ENCODE data around the gene ABCG8. TPM values are rescaled to one million over a fixed set of nuclear protein-coding genes. Genes with fewer than 3 reads are reported as not detected.
"Not testable (repeated sequence)": the region's sequence is repeated elsewhere in the genome, so short reads cannot be mapped to it uniquely, and the experiment has no call there.

Gene ABCG8
- polyA plus RNA-seq, 1 of the 3 experiments (the other 2 are of a cell fraction), result not detected

DNA sequence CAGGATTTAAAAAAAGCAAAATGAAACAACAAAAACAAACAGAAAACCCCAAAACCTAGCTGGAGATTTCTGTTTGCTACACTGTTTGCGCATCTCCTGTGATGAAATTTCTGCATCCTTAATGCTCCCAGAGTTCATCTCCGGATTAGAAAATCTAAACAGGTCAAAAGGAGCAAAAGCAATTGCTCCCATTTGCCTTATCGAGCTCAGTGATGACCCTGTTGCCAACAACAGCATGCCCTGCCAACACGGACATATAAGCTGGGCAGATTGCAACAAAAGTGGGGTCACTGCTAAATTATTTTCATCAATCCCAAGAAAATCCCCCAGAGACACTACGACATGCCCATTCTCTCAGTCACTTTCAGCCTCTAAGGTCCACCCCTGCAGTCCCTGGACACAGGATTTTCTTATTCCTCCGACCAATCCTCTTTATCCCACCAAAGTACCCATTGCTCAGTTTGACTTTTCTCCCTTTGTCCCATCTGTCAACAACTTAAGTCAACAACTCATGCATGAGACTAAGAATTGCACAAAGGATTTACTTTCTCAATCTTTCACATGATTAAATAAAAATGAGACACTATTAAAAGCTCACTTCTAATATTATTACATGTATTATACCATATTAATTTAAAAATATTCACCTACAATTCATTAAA, 67.8 kb downstream of the ABCG8 start:
- no peak overlapping the region for H3K27ac ChIP-seq (ENCODE audit: low read depth in 2 of 2, low read length in 1 of 2)

GRCh38 chr2:43911136-43911790, 72.5 kb downstream of the ABCG8 start:
- H3K9ac ChIP-seq; POLR2A ChIA-PET; H3K4me2 ChIP-seq; H3K4me3 ChIP-seq (ENCODE audit: low read depth in 2 of 2, low read length in 1 of 2); H2AFZ ChIP-seq (ENCODE audit: low read depth); H3K4me1 ChIP-seq (ENCODE audit: control insufficient read depth in 1 of 2, insufficient read depth in 2 of 2, low read depth in 1 of 2, low read length in 1 of 2); H3K27ac ChIP-seq (ENCODE audit: low read depth in 2 of 2, low read length in 1 of 2); H4K20me1 ChIP-seq (ENCODE audit: insufficient read depth); H3K9me2 ChIP-seq; CTCF ChIA-PET; H3K9me3 ChIP-seq; H3F3A ChIP-seq (replicated peaks; ENCODE audit: insufficient read depth); DNase-seq; H3K79me2 ChIP-seq (ENCODE audit: insufficient read depth); H3K27me3 ChIP-seq (ENCODE audit: insufficient read depth): not testable (repeated sequence)
- H3K36me3 ChIP-seq (replicated peaks in 1 of 2; ENCODE audit: control insufficient read depth in 1 of 2, insufficient read depth in 2 of 2, low read length in 1 of 2), result peaks cover 61 to 85% of the 10 kb centered on the region in 2 experiments
- 96% methylated on average over 8 of the region's 8 CpGs for WGBS (ENCODE audit: low lambda C conversion rate)

More for the DNA sequence above, 67.8 kb downstream of the ABCG8 start:
- Histone ChIP-seq H3K79me2 (ENCODE audit: insufficient read depth) (no peaks in the 10 kb centered on the region; the same call in 1 of the 2 replicates), H3K36me3 (replicated peaks in 1 of 2; ENCODE audit: control insufficient read depth in 1 of 2, insufficient read depth in 2 of 2, low read length in 1 of 2) (peaks cover 71 to 80% of the 10 kb centered on the region in 2 experiments), H3K4me3 (ENCODE audit: low read depth in 2 of 2, low read length in 1 of 2) (no peak overlapping the region), H4K20me1 (ENCODE audit: insufficient read depth) (no peaks in the 10 kb centered on the region), H2AFZ (ENCODE audit: low read depth) (no peak overlapping the region), H3K9me3 (no peaks in the 10 kb centered on the region), H3K9ac (no peak overlapping the region), H3F3A (replicated peaks; ENCODE audit: insufficient read depth) (no peaks in the 10 kb centered on the region), H3K4me1 (ENCODE audit: control insufficient read depth in 1 of 2, insufficient read depth in 2 of 2, low read depth in 1 of 2, low read length in 1 of 2) (peaks cover 0 to 7% of the 10 kb centered on the region in 2 experiments; a peak in 1 of 4 replicates), H3K27me3 (ENCODE audit: insufficient read depth) (no peaks in the 10 kb centered on the region), H3K9me2 (no peaks in the 10 kb centered on the region), H3K4me2 (no peak overlapping the region)
- ChIA-PET POLR2A (no interaction called here), CTCF (interaction anchor here (1.0 to 10.9 kb wide), 4 partner anchors 10 to 29 kb away, joined by 3 to 65 read pairs (median 4); no protein-coding TSS in a partner anchor)
- TF ChIP-seq CHD2 (IDR thresholded peaks at IDR 0.05; ENCODE audit: low read length, partially characterized antibody) (no peak), IRF3 (IDR thresholded peaks at IDR 0.05; ENCODE audit: low read depth, low read length) (no peak), FOSL2 (IDR thresholded peaks at IDR 0.05; ENCODE audit: borderline replicate concordance, low read depth) (no peak), POLR2AphosphoS5 (IDR thresholded peaks at IDR 0.05; ENCODE audit: low read depth, low read length) (no peak), FOXM1 (IDR thresholded peaks at IDR 0.05; ENCODE audit: low read depth) (no peak), RFX5 (IDR thresholded peaks at IDR 0.05; ENCODE audit: low read length) (no peak), MXI1 (IDR thresholded peaks at IDR 0.05; ENCODE audit: low read depth, low read length) (no peak), TAF1 (IDR thresholded peaks at IDR 0.05; ENCODE audit: borderline replicate concordance, low read depth, low read length) (no peak), TEAD4 (IDR thresholded peaks at IDR 0.05; ENCODE audit: borderline replicate concordance, insufficient read depth) (no peak)
- TF ChIP-seq, protein P1, sequence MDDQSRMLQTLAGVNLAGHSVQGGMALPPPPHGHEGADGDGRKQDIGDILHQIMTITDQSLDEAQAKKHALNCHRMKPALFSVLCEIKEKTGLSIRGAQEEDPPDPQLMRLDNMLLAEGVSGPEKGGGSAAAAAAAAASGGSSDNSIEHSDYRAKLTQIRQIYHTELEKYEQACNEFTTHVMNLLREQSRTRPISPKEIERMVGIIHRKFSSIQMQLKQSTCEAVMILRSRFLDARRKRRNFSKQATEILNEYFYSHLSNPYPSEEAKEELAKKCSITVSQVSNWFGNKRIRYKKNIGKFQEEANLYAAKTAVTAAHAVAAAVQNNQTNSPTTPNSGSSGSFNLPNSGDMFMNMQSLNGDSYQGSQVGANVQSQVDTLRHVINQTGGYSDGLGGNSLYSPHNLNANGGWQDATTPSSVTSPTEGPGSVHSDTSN (IDR thresholded peaks at IDR 0.05), result no peak
- no peak for DNase-seq
- 86% methylated on average over 6 of the region's 6 CpGs for WGBS (ENCODE audit: low lambda C conversion rate)
